HG02610 (cell line): Measurements from ENCODE around the gene SUSD3.

Experiments
- ATAC-seq: cut with Tn5 transposase; IDR thresholded peaks from one replicate; pipeline ENCODE4 v1.9.1; 2021; ENCODE audit warnings: mild to moderate bottlenecking, moderate library complexity; ENCODE audit not compliant: unreplicated experiment

The SUSD3 gene

GRCh38 chr9:93121316-93122241, 63.1 kb downstream of the SUSD3 start:
- ATAC-seq = no peak

DNA sequence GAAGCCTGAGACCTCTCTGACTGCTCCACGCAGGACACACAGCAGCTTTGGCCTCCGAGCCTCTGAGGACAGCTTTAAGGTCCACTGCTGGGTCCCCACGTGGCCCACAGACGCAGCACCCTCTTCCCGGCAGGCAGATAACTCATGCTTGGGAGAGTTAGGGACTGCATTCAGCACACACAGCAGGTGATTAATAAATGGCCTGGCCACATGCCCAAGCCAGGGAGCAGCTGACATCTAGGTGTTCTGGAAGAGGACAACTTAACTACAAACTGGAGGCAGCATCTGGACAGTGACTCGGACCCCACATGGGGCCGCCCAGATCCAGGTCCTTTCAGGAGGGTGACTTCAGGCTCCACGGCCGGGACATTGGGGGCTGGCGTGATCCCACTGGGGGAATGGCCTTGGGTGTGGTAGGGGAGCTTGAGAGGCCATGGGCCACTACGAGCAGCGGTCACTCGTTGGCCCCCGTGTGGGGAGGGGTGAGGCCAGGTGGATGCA, 64.3 kb downstream of the SUSD3 start:
- no peak for ATAC-seq

DNA sequence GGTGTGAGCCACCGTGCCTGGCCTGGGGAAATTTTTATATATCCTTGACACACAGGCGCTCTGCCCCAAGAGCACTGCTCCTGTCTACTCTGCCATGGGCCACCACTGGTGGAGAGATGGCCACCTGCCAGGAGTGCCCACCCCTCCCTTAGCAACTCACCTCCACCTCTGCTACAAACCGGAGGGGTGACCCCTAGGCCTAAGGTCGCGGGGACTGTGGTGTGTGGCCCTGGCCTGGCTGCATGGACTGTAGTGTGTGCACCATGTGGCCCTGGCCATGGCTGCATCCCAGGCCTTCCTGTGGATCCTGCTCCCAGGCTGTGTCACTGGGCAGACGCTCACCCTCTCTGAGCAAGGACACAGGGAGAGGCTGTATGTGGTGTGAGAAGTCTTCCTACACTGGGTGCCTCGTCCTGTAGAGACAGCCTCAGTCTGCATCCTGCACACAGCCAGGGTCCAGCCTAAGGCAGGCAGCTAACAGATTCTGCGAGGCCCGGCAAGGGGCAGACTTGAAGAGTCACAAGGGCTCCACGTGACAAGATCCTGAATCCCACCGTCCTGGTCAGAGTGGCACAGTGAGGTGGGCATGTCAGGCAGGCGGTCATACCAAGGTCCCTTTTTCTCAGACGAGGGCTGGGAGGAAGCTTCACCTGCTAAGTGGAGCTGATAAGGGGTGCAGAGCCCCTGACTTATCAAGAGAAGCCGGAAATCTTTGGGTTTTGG, 65.2 kb downstream of the SUSD3 start:
- no peak for ATAC-seq

GRCh38 chr9:93124793-93125192, 66.3 kb downstream of the SUSD3 start:
- no peak for ATAC-seq

- no peak for ATAC-seq
These were observed 66.9 kb downstream of the SUSD3 start for GRCh38 chr9:93125331-93125894.

DNA sequence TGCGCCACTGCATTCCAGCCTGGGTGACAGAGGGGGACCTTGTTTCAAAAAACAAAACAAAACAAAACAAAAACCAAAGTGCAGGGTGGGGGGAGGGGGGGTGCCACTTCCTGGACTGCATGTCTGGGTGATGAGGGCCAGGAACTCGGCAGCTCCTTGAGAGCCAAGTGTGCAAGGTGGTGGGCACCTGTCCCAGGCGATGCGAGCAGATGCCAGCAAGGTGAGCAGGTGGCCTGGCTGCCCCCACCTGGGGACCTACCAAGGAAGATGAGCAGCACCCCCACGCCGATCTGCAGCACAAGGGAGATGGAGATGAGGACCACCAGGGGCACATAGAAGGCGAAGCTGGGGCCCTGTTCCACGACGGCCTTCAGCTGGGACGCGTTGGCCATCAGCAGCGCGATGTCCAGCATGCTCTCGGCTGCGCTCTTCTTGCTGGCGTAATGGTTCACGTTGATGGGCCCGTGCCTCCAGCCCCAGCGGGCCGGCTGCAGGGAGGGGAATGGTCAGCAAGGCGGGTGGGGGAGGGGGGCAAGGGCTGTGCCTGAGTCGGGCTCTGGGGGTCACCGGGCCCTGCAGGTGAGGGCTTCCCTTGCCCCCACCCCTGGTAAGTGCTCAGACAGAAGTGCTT, 67.8 kb downstream of the SUSD3 start:
- ATAC-seq = no peak

DNA sequence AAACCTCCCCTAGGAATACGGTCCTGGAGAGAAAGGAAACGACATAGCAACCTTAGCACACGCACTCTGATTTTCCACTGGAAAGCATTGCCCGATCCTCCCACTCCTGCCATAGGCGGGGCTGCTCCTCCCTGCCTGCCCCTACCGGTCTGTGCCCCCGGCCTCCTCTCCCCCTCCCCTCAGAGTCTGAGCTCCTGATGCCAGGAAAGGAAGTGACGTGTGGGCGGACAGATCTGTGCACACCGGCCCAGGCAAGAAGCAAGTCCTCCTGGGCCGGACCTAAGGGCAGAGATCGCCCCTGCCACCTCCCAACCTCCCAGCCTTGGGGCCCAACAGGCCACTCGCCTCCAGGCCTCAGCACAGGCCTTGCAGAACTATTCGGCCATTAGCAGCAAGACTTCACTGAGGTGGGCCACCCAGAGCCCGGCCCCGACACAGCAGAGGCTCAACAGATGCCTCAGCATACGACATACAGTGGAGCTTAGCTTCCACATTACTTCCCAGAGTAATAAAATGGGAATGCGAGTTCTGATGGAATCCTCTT, 68.4 kb downstream of the SUSD3 start:
- ATAC-seq = no peak

DNA sequence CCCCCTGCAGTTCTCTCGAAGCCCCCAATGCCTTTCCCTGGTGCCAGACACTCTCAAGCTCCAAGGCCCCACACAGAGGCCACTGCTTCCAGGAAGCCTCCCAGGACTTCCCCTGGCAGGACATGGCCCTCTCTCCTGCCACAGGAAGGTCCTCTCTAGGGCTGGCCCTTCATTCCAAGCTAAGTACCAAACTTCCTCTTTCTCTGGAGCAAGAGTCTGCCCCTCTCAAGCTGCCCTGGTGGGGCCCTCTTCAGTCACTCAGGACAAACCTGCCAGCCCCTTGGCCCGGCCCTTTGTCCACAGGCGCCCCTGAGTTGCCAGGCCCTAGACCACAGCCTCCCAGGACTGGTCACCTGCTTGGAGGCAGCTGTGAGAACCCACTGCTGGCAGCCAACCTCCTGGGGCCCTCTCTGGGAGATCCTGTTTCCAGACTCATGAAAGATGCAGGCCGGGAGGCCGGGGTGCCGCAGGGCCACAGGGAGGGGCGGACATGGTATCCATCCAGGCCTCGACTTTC, 69.0 kb downstream of the SUSD3 start:
- no peak for ATAC-seq

- ATAC-seq = no peak
These were observed 69.7 kb downstream of the SUSD3 start for GRCh38 chr9:93128011-93128714.

DNA sequence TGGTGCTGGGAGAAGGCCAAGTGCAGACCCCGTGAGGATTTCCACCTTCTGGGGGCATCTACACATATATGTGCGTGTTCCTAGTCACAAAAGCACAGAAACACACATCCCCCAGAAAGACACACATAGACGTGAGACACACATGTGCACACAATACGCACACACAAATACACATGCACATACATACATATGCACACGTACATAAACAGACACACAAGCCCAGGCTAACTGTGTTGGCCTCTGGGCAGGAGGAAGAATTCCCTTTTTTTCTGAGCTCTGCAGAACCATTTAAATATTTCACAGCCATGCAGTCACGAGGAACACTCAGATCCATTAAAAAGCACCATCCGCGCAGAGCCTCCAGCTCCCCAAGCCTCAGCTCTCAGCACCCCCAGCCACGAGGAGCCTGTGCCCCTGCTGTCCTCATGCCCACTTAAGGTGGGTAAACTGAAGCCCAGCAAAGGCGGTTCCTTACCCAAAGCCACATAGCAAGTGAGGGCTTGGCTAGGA, 70.3 kb downstream of the SUSD3 start:
- no peak for ATAC-seq

DNA sequence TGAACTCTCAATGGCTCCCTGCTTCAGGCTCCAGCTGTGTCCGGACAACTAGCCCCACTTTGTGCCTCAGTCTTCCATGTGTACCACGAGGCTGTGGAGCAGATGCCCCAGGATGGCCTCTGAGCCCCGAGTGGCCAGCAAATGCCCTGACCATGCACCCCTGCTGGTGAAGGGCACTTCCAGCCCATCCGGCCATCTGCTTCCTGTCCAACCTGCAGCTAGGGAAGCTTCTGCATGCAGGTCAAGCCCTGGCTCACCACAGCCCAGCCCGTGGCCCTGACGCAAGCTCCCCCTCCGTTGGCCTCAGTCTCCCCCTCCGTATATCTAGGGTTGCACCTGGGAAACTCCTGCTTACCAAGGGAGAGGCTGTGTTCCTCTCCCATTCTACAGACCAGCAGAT, 70.8 kb downstream of the SUSD3 start:
- no peak for ATAC-seq

GRCh38 chr9:93129691-93130500, 71.4 kb downstream of the SUSD3 start:
- no peak for ATAC-seq

DNA sequence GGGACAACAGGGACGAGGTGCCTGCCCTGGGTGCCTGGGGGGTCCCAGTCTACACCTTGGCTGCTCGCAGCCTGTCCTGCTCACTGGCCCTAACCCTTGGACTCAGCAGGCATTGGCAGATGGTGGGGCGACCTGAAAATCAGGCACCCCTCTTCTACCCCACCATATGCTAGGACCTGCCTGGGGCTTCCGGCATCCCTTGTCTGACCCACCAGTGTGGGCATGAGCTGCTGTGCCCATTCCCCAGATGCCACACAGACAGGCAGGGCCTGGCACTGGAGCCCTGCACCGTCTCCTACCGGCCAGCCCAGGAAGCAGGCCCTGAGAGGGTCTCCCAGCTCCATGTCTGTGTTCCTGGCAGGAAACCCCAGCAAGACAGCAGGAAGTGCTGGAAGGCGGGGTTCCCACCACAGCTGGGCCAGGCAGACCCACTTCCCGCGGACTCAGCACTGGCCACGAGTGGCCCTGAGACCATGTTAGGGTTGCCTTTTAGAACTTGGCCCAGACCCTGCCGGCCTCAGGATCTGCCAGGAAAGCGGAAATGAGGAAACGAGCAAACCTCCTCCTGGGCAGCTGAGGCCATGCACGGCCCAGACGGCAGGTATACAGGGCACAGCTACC, 72.5 kb downstream of the SUSD3 start:
- no peak for ATAC-seq

- no peak for ATAC-seq
These were observed 73.2 kb downstream of the SUSD3 start for GRCh38 chr9:93131599-93132286.

DNA sequence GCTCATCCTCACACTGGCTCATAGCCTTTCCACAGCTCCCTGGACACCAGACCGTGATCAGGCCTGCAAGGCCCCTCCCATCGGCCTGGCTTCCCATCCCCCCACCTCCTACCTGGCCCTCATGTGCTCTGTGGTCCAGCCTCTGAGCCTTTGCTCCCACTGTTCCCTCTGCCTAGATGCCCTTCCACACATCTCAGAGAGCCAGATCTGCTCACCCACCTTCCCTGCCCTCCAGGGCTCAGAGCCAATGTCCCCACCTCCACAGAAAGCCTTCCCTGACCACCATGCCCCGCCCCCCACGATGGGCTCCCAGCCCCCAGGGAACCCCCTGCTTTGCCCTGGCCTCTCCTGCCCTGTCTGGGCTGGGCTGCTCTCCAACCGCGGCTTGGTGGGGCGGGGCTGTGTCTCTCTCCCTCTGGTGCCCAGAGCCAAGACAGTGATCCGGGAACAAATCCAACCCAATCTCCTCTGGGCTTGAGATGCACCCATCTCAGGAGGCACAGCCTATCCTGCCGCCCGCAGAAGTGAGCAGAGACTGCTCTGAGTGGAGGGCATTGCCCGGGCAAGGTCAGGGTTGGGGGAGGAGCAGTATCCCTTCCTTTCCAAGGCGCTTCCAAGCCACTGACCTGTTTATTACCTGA, 73.9 kb downstream of the SUSD3 start:
- no peak for ATAC-seq

DNA sequence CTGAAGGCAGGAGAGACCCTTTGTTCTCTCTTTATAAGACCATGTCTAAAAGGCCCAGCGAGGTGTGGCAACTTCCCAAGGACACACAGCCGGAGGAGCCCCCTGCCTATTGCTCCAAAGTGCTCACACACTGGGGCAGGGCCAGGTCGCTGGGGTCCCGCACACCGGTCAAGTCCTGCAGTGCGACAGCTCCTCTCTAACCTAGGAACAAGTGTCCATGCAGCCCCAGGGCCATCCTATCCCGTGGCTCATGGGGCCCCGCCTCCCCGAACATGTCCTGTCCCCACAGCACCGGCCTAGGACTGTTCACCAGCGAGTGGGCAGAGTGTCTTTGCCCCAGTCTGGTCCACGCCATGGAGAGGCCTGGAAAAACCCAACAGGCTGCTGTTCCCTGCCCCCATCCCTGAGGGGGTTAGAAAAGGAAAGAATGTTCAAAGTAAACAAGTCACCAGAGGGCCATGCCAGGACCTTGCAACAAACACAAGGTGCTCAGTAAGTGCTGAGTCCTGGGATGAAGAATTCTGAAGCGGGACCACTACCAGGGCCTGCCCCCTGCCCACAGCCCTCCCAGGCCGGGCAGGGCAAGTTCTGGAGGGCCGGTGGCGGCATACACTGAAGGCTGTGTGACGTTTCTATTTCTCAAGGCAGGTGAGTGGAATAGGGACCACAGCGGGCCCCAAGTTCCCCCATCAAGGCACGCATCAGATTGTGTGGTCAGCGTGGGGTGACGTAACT, 74.6 kb downstream of the SUSD3 start:
- ATAC-seq = no peak

GRCh38 chr9:93133681-93134014, 75.1 kb downstream of the SUSD3 start:
- peak; percentile 28 for ATAC-seq
